AG04449 (cell line): Measurements from ENCODE around the gene GUCY2D.

Experiments used
- CTCF ChIA-PET: fragments of 350-600 bp; formaldehyde crosslinking; extraction: SDS; loops from one replicate; lab custom pipeline; 2021; ENCODE audit warnings: antibody characterized with exemption; lab: Yijun Ruan, JAX
- POLR2A ChIA-PET: fragments of 400-600, 350-600 bp; formaldehyde crosslinking; extraction: SDS; loops from one replicate; lab custom pipeline; 2020; ENCODE audit warnings: antibody characterized with exemption, inconsistent platforms; lab: Yijun Ruan, JAX
- DNase-seq: peaks from one replicate; pipeline ENCODE4 v3.0.0-alpha.2; 2010; ENCODE audit warnings: low read depth, low spot score
- H3K4me3 ChIP-seq: 2 replicates; pipeline ENCODE4 v1.5.1; 2011; ENCODE audit warnings: low read depth, mild to moderate bottlenecking, control low read depth, low read length
- CTCF ChIP-seq: IDR thresholded peaks from one replicate; pipeline ENCODE4 v1.5.1; 2011; ENCODE audit warnings: mild to moderate bottlenecking, moderate library complexity, low read length, control low read depth, inconsistent platforms; ENCODE audit not compliant: insufficient read depth; ENCODE audit errors: missing control alignments

GUCY2D gene

GRCh38 chr17:7988750-7989178 lies 13.7 kb upstream of the GUCY2D start:
- no peak overlapping the region for H3K4me3 ChIP-seq
- ChIA-PET POLR2A (interaction anchor here (0.7 to 1.0 kb wide), 4 partner anchors 55 to 189 kb away, joined by 3 to 5 read pairs (median 4); no protein-coding TSS in a partner anchor), CTCF (interaction anchor here (0.7 to 16.5 kb wide), 28 partner anchors 8 to 301 kb away, joined by 3 to 499 read pairs (median 7); partner anchors contain the start of genes ALOX15B, ALOXE3, CNTROB and GUCY2D)
- TF ChIP-seq CTCF = peak; percentile 28
- no peak for DNase-seq

DNA sequence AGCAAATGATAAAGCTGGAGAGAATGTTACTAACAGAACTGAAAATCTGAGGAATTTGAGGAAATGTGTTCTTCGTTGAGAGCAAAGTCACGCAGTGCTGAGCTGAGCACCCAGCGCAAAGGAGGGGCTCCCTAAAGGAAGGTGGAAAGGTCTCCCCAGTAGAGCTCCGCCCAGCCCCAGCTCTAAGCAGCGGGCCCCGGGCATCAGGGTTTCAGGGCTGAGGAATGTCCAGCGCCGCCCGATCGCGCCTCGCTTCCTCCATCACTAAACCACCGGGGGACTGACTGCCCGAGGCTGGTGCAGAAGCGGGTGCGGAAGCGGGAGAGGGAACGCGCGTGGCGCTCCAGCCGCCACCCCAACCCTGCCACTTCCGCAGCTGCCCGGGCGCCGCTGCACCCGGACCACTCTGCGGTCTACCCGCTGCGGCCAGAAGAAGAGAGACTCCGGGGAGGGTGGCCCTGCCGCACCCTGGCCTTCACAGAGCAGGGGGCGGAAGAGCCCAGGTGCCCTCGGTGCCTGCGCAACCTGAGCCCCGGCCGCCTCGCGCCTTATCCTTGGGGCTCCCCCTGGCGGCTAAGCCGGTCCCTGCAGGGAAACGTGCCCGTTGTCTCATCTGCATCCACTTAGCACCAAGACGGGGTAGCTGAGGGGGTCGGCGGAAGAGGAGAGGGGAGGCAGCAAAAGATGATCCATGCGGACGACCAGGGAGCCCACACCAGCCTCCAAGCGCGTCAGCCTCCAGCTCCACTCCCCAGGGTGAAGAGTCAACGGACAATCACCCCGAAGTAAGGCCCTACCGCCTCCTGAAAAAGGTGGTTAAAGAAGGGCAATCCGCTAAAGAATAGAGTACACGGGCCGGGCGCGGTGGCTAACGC lies 12.4 kb upstream of the GUCY2D start:
- ChIA-PET CTCF (interaction anchor here (0.6 to 16.5 kb wide), 61 partner anchors 8 to 1241 kb away, joined by 3 to 499 read pairs (median 5); partner anchors contain the start of genes ALOX15B, CNTROB, EFNB3 and GUCY2D), POLR2A (interaction anchor here (0.9 to 1.5 kb wide), 4 partner anchors 57 to 133 kb away, joined by 3 to 7 read pairs (median 4); partner anchors contain the start of genes NAA38 and RNF227)
- no peak for DNase-seq
- peak; percentile 97 for TF ChIP-seq CTCF
- H3K4me3 ChIP-seq = peak overlapping the region; percentile 66

GRCh38 chr17:7992516-7992915 lies 9.9 kb upstream of the GUCY2D start:
- ChIA-PET CTCF (interaction anchor here (0.9 to 16.5 kb wide), 16 partner anchors 9 to 249 kb away, joined by 3 to 499 read pairs (median 4); partner anchors contain the start of genes CNTROB, GUCY2D, RNF227 and TRAPPC1), POLR2A (no interaction called here)
- DNase-seq = no peak
- TF ChIP-seq CTCF = no peak
- H3K4me3 ChIP-seq = no peak overlapping the region

GRCh38 chr17:7992924-7993323 lies 9.5 kb upstream of the GUCY2D start:
- no peak for TF ChIP-seq CTCF
- no peak overlapping the region for H3K4me3 ChIP-seq
- no peak for DNase-seq
- ChIA-PET CTCF (interaction anchor here (0.7 to 16.5 kb wide), 16 partner anchors 9 to 249 kb away, joined by 3 to 499 read pairs (median 4); partner anchors contain the start of genes CNTROB, GUCY2D, RNF227 and TRAPPC1), POLR2A (no interaction called here)

GRCh38 chr17:7993972-7994589 lies 8.3 kb upstream of the GUCY2D start:
- POLR2A ChIA-PET = no interaction called here
- DNase-seq = no peak
- CTCF ChIA-PET = interaction anchor here (1.3 to 16.5 kb wide), 5 partner anchors 9 to 135 kb away, joined by 4 to 499 read pairs (median 34); partner anchors contain the start of genes GUCY2D and RNF227

More at GRCh38 chr17:7993972-7994589, 8.3 kb upstream of the GUCY2D start:
- no peak overlapping the region for H3K4me3 ChIP-seq
- TF ChIP-seq CTCF = no peak
